Bronchial epithelial cell (primary cell): Measurements from ENCODE around the gene CEP85L. TPM values are rescaled to one million over a fixed set of nuclear protein-coding genes. Genes with fewer than 3 reads are reported as not detected.

Experiments used
- DNase-seq: peaks from one replicate; pipeline ENCODE4 v3.0.0-alpha.2; 2010; ENCODE audit warnings: low read depth
- FAIRE-seq: peaks from 2 replicates; lab custom pipeline; 2011; peaks lifted over from hg19 to GRCh38; lab: Jason Lieb, UNC
- H3K27me3 ChIP-seq: 2 replicates; pipeline ENCODE4 v1.5.1; 2011; ENCODE audit warnings: low read length; ENCODE audit not compliant: control insufficient read depth, insufficient read depth
- H3K36me3 ChIP-seq: 2 replicates; pipeline ENCODE4 v1.5.1; 2011; ENCODE audit warnings: low read length; ENCODE audit not compliant: control insufficient read depth, insufficient read depth
- H3K4me3 ChIP-seq: 2 replicates; pipeline ENCODE4 v1.5.1; 2011; ENCODE audit warnings: mild to moderate bottlenecking, low read depth, low read length, control low read depth
- CTCF ChIP-seq: IDR thresholded peaks from 2 replicates; pipeline ENCODE4 v1.5.1; 2011; ENCODE audit warnings: mild to moderate bottlenecking, moderate library complexity, low read length, control low read depth, inconsistent platforms; ENCODE audit not compliant: insufficient read depth, severe bottlenecking
- total RNA-seq: library from RNA; depleted of rRNA; stranded (reverse); fragments of >200 nt; gene quantifications from 2 replicates; pipeline ENCODE4 v1.2.1, GENCODE V29; 2014

The CEP85L gene
- total RNA-seq, 1 donor from 2014 or later = 7.1 TPM

DNA sequence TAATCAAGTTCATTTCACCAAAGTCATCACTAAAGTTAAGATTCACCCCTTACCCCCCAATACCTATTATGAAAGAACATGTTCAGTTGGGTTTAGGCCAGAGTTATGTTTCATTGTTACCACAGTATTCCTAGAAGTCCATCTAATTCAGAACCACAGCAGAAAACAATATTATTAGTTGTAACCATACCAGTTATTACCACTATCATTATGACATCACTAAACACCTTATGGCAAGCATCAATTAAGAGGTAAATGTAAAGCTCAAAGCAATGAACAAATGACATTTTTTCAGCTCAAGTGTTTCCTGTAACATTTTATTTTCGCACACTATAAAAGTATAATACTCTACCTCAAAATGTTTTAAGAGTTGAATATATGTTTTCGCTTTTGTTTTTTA is 4.4 kb downstream of the CEP85L start:
- no peaks in the 10 kb centered on the region for H3K36me3 ChIP-seq
- H3K4me3 ChIP-seq = no peak overlapping the region
- DNase-seq (no peak), FAIRE-seq (no peak)
- no peak for TF ChIP-seq CTCF
- H3K27me3 ChIP-seq = no peaks in the 10 kb centered on the region

DNA sequence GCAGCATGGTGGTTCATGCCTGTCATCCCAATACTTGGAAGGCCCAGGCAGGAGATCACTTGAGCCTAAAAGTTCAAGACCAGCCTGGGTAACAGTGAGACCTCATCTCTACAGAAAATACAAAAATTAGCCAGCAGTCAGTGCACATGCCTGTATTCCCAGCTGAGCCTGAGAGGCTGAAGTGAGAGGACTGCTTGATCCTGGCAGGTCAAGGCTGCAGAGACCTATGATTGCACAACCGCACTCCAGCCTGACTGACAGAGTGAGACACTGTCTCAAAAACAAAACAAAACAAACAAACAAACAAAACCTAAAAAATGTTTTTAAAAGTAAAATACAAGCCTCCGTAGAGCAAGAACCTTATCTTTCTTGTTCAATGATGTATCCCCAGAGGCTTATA is 6.0 kb downstream of the CEP85L start:
- Histone ChIP-seq H3K4me3 (no peak overlapping the region), H3K27me3 (no peaks in the 10 kb centered on the region), H3K36me3 (no peaks in the 10 kb centered on the region)
- DNase-seq (no peak), FAIRE-seq (no peak)
- TF ChIP-seq CTCF = no peak

GRCh38 chr6:118644007-118644406 is 7.4 kb downstream of the CEP85L start:
- Histone ChIP-seq H3K4me3 (no peak overlapping the region), H3K27me3 (no peaks in the 10 kb centered on the region), H3K36me3 (no peaks in the 10 kb centered on the region)
- no peak for TF ChIP-seq CTCF
- FAIRE-seq (no peak), DNase-seq (no peak)

- Histone ChIP-seq H3K36me3 (peaks cover 2% of the 10 kb centered on the region), H3K27me3 (no peaks in the 10 kb centered on the region), H3K4me3 (no peak overlapping the region)
- no peak for TF ChIP-seq CTCF
- DNase-seq (no peak), FAIRE-seq (no peak)
Measured at GRCh38 chr6:118641042-118641441, 10.3 kb downstream of the CEP85L start.

GRCh38 chr6:118639054-118639964 is 12.1 kb downstream of the CEP85L start:
- FAIRE-seq (no peak), DNase-seq (no peak)
- Histone ChIP-seq H3K36me3 (peaks cover 2% of the 10 kb centered on the region), H3K4me3 (no peak overlapping the region), H3K27me3 (no peaks in the 10 kb centered on the region)
- no peak for TF ChIP-seq CTCF

GRCh38 chr6:118638288-118638687 is 13.1 kb downstream of the CEP85L start:
- H3K27me3 ChIP-seq = no peaks in the 10 kb centered on the region
- FAIRE-seq (no peak), DNase-seq (no peak)
- H3K4me3 ChIP-seq = no peak overlapping the region
- H3K36me3 ChIP-seq = peaks cover 2% of the 10 kb centered on the region
- no peak for TF ChIP-seq CTCF
